ENCODE results near the gene MMP24OS. TPM values are rescaled to one million over a fixed set of nuclear protein-coding genes. Genes with fewer than 3 reads are reported as not detected.
A peak's percentile ranks its signal among the peaks of the same experiment; 100 is the strongest.

Gene MMP24OS
- polyA plus RNA-seq, 3 donors = 9.5 to 43.9 (median 9.6) TPM

GRCh38 chr20:35284267-35284991 lies 6.5 kb upstream of the MMP24OS start, which contains the start of gene EIF6:
EIF6 (minus strand) TSS chr20:35284772; CDS start chr20:35284487, 285 bp downstream.
- intact Hi-C loops (cut with micrococcal nuclease) = no loop called here
- Mint-ChIP-seq H3K9me3 (peaks cover 0 to 1% (median 0%) of the 10 kb centered on the region in 7 donors), H3K4me1 (peaks cover 19% of the 10 kb centered on the region), H3K36me3 (peaks cover 18 to 27% of the 10 kb centered on the region in 2 donors), H3K4me3 (peak within 1 kb of the TSS; percentile 96 to 97), H3K27me3 (ENCODE audit: low read depth in 3 of 3) (peaks cover 1 to 5% (median 2%) of the 10 kb centered on the region in 3 donors), H3K27ac (peak within 1 kb of the TSS; percentile 90 to 96 (median 94))
- no peaks in the 10 kb centered on the region for H3K9me3 ChIP-seq (replicated peaks in 1 of 2; ENCODE audit: control insufficient read depth in 1 of 2, insufficient read depth in 1 of 2, low read length in 2 of 2)
- peak; percentile 52 to 60 (median 53) for DNase-seq
- peak within 1 kb of the TSS; percentile 66 to 95 (median 91) for H3K4me3 ChIP-seq (replicated peaks in 1 of 3; ENCODE audit: low read depth in 2 of 3, low read length in 3 of 3)
- no peaks in the 10 kb centered on the region for H3K27me3 ChIP-seq (ENCODE audit: control insufficient read depth in 2 of 2, insufficient read depth in 2 of 2, low read length in 2 of 2)
- H3K79me2 ChIP-seq (ENCODE audit: insufficient read depth, low read length) = peaks cover 42% of the 10 kb centered on the region
- H3K4me2 ChIP-seq (replicated peaks; ENCODE audit: extremely low read depth, low read length, poor library complexity, severe bottlenecking) = peak within 1 kb of the TSS; percentile 92
- H2AFZ ChIP-seq (ENCODE audit: insufficient read depth, low read depth, low read length, poor library complexity, severe bottlenecking) = peak within 1 kb of the TSS; percentile 94
- peaks cover 19 to 28% of the 10 kb centered on the region in 2 donors for H3K36me3 ChIP-seq (replicated peaks in 1 of 2; ENCODE audit: control insufficient read depth in 1 of 2, insufficient read depth in 2 of 2, low read length in 2 of 2)
- H3K27ac ChIP-seq (ENCODE audit: low read depth in 1 of 2, low read length in 2 of 2) = peak within 1 kb of the TSS; percentile 59 to 87
- under 1% methylated on average over 50 of the region's 61 CpGs for WGBS (ENCODE audit: insufficient coverage)
- no peak for TF ChIP-seq CTCF (IDR thresholded peaks at IDR 0.05)
- peaks cover 16 to 18% of the 10 kb centered on the region in 2 donors for H3K4me1 ChIP-seq (ENCODE audit: control insufficient read depth in 1 of 2, insufficient read depth in 2 of 2, low read length in 2 of 2)
- peaks cover 5% of the 10 kb centered on the region for H4K20me1 ChIP-seq (ENCODE audit: insufficient read depth, low read length)
- H3K9ac ChIP-seq (ENCODE audit: insufficient read depth, low read length, poor library complexity, severe bottlenecking) = peak within 1 kb of the TSS; percentile 89

- Mint-ChIP-seq H3K4me1 (peaks cover 20% of the 10 kb centered on the region), H3K9me3 (peaks cover 0 to 1% (median 0%) of the 10 kb centered on the region in 7 donors), H3K27ac (peak overlapping the region; percentile 90 to 96 (median 94)), H3K27me3 (ENCODE audit: low read depth in 3 of 3) (peaks cover 0 to 5% (median 1%) of the 10 kb centered on the region in 3 donors), H3K4me3 (peak overlapping the region; percentile 96 to 97), H3K36me3 (peaks cover 26 to 34% of the 10 kb centered on the region in 2 donors)
- H3K27me3 ChIP-seq (ENCODE audit: control insufficient read depth in 2 of 2, insufficient read depth in 2 of 2, low read length in 2 of 2) = no peaks in the 10 kb centered on the region
- peak overlapping the region; percentile 66 to 95 (median 91) for H3K4me3 ChIP-seq (replicated peaks in 1 of 3; ENCODE audit: low read depth in 2 of 3, low read length in 3 of 3)
- H2AFZ ChIP-seq (ENCODE audit: insufficient read depth, low read depth, low read length, poor library complexity, severe bottlenecking) = peak overlapping the region; percentile 94
- H3K27ac ChIP-seq (ENCODE audit: low read depth in 1 of 2, low read length in 2 of 2) = peak overlapping the region; percentile 59 to 87
- no peaks in the 10 kb centered on the region for H3K9me3 ChIP-seq (replicated peaks in 1 of 2; ENCODE audit: control insufficient read depth in 1 of 2, insufficient read depth in 1 of 2, low read length in 2 of 2)
- H3K79me2 ChIP-seq (ENCODE audit: insufficient read depth, low read length) = peaks cover 42% of the 10 kb centered on the region
- 0% methylated on average over 6 of the region's 24 CpGs for WGBS (ENCODE audit: insufficient coverage)
- intact Hi-C loops (cut with micrococcal nuclease) = no loop called here
- peaks cover 5% of the 10 kb centered on the region for H4K20me1 ChIP-seq (ENCODE audit: insufficient read depth, low read length)
- peaks cover 27 to 36% of the 10 kb centered on the region in 2 donors for H3K36me3 ChIP-seq (replicated peaks in 1 of 2; ENCODE audit: control insufficient read depth in 1 of 2, insufficient read depth in 2 of 2, low read length in 2 of 2)
- no peak for TF ChIP-seq CTCF (IDR thresholded peaks at IDR 0.05)
- peak overlapping the region; percentile 92 for H3K4me2 ChIP-seq (replicated peaks; ENCODE audit: extremely low read depth, low read length, poor library complexity, severe bottlenecking)
- peak overlapping the region; percentile 89 for H3K9ac ChIP-seq (ENCODE audit: insufficient read depth, low read length, poor library complexity, severe bottlenecking)
- DNase-seq = peak; percentile 55 to 75 (median 71)
- H3K4me1 ChIP-seq (ENCODE audit: control insufficient read depth in 1 of 2, insufficient read depth in 2 of 2, low read length in 2 of 2) = peaks cover 16 to 18% of the 10 kb centered on the region in 2 donors
Measured at GRCh38 chr20:35283441-35284266, 5.7 kb upstream of the MMP24OS start.
